ENCODE data around the gene RUNX2.

The RUNX2 gene

GRCh38 chr6:45423111-45423823 is 95.1 kb downstream of the RUNX2 start:
- H3K9me3 ChIP-seq (ENCODE audit: low read length) = no peaks in the 10 kb centered on the region
- no peaks in the 10 kb centered on the region for H3K9me2 ChIP-seq (ENCODE audit: low read depth, low read length)
- no peaks in the 10 kb centered on the region for H3K79me2 ChIP-seq (ENCODE audit: insufficient read depth, low read length)
- H3K36me3 ChIP-seq (ENCODE audit: insufficient read depth, low read length) = no peaks in the 10 kb centered on the region
- H2AFZ ChIP-seq (ENCODE audit: low read length) = no peak overlapping the region
- H3K4me1 ChIP-seq (ENCODE audit: insufficient read depth, low read length, severe bottlenecking) = no peaks in the 10 kb centered on the region
- H3K27me3 ChIP-seq (ENCODE audit: insufficient read depth, low read length) = peaks cover 8% of the 10 kb centered on the region
- no peaks in the 10 kb centered on the region for H3F3A ChIP-seq (ENCODE audit: insufficient read depth, low read length)
- H3K27ac ChIP-seq (ENCODE audit: low read depth, low read length, poor library complexity, severe bottlenecking) = no peak overlapping the region
- no peak overlapping the region for H3K4me3 ChIP-seq (ENCODE audit: low read depth, low read length, poor library complexity, severe bottlenecking)
- no peak overlapping the region for H3K9ac ChIP-seq (ENCODE audit: low read length)
- no peak overlapping the region for H3K4me2 ChIP-seq (ENCODE audit: low read length)
- H4K20me1 ChIP-seq (ENCODE audit: insufficient read depth, low read length) = no peaks in the 10 kb centered on the region
- TF ChIP-seq EZH2 (IDR thresholded peaks at IDR 0.05; ENCODE audit: borderline replicate concordance, low read length) = no peak
- TF ChIP-seq, protein P1, sequence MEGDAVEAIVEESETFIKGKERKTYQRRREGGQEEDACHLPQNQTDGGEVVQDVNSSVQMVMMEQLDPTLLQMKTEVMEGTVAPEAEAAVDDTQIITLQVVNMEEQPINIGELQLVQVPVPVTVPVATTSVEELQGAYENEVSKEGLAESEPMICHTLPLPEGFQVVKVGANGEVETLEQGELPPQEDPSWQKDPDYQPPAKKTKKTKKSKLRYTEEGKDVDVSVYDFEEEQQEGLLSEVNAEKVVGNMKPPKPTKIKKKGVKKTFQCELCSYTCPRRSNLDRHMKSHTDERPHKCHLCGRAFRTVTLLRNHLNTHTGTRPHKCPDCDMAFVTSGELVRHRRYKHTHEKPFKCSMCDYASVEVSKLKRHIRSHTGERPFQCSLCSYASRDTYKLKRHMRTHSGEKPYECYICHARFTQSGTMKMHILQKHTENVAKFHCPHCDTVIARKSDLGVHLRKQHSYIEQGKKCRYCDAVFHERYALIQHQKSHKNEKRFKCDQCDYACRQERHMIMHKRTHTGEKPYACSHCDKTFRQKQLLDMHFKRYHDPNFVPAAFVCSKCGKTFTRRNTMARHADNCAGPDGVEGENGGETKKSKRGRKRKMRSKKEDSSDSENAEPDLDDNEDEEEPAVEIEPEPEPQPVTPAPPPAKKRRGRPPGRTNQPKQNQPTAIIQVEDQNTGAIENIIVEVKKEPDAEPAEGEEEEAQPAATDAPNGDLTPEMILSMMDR (IDR thresholded peaks at IDR 0.05; ENCODE audit: low read length) = no peak

- Histone ChIP-seq H3K36me3 (ENCODE audit: insufficient read depth, low read length) (no peaks in the 10 kb centered on the region), H3K27ac (ENCODE audit: low read depth, low read length, poor library complexity, severe bottlenecking) (no peak overlapping the region), H3K9me3 (ENCODE audit: low read length) (no peaks in the 10 kb centered on the region), H3K4me3 (ENCODE audit: low read depth, low read length, poor library complexity, severe bottlenecking) (no peak overlapping the region), H3K4me1 (ENCODE audit: insufficient read depth, low read length, severe bottlenecking) (no peaks in the 10 kb centered on the region), H3K27me3 (ENCODE audit: insufficient read depth, low read length) (peaks cover 8% of the 10 kb centered on the region), H3K9me2 (ENCODE audit: low read depth, low read length) (no peaks in the 10 kb centered on the region), H3F3A (ENCODE audit: insufficient read depth, low read length) (no peaks in the 10 kb centered on the region), H4K20me1 (ENCODE audit: insufficient read depth, low read length) (no peaks in the 10 kb centered on the region), H3K9ac (ENCODE audit: low read length) (no peak overlapping the region), H2AFZ (ENCODE audit: low read length) (no peak overlapping the region), H3K4me2 (ENCODE audit: low read length) (no peak overlapping the region), H3K79me2 (ENCODE audit: insufficient read depth, low read length) (no peaks in the 10 kb centered on the region)
- no peak for TF ChIP-seq EZH2 (IDR thresholded peaks at IDR 0.05; ENCODE audit: borderline replicate concordance, low read length)
- TF ChIP-seq, protein P1 (IDR thresholded peaks at IDR 0.05; ENCODE audit: low read length) = no peak
These were observed 95.8 kb downstream of the RUNX2 start for GRCh38 chr6:45423824-45424450.

DNA sequence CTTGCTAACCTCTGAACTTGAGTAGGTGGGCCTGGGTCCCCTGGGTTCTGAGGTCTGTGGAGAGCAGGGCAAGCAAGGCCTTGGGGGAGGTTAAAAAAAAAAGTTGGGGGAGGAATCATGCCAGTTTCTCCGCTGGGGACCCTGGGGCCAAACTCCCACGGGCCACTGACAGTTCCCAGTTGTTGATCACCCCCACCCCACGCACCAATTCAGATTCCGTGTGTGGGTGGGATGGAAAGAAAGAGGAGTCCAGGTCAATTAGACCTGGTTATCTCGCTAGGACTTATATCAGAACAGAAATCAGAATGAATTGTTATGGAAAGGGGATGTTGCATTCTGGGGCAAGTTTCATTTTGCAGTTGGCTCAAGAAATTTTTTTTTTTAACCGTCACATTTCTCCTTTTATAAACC is 96.3 kb downstream of the RUNX2 start:
- H3K27ac ChIP-seq (ENCODE audit: low read depth, low read length, poor library complexity, severe bottlenecking) = no peak overlapping the region
- no peaks in the 10 kb centered on the region for H3F3A ChIP-seq (ENCODE audit: insufficient read depth, low read length)
- no peaks in the 10 kb centered on the region for H4K20me1 ChIP-seq (ENCODE audit: insufficient read depth, low read length)
- no peaks in the 10 kb centered on the region for H3K79me2 ChIP-seq (ENCODE audit: insufficient read depth, low read length)
- no peaks in the 10 kb centered on the region for H3K9me3 ChIP-seq (ENCODE audit: low read length)
- H3K36me3 ChIP-seq (ENCODE audit: insufficient read depth, low read length) = no peaks in the 10 kb centered on the region
- H2AFZ ChIP-seq (ENCODE audit: low read length) = no peak overlapping the region
- H3K4me1 ChIP-seq (ENCODE audit: insufficient read depth, low read length, severe bottlenecking) = no peaks in the 10 kb centered on the region
- H3K4me3 ChIP-seq (ENCODE audit: low read depth, low read length, poor library complexity, severe bottlenecking) = no peak overlapping the region
- no peak overlapping the region for H3K4me2 ChIP-seq (ENCODE audit: low read length)
- peaks cover 8% of the 10 kb centered on the region for H3K27me3 ChIP-seq (ENCODE audit: insufficient read depth, low read length)
- no peak overlapping the region for H3K9ac ChIP-seq (ENCODE audit: low read length)
- TF ChIP-seq, protein P1 (IDR thresholded peaks at IDR 0.05; ENCODE audit: low read length) = no peak
- TF ChIP-seq EZH2 (IDR thresholded peaks at IDR 0.05; ENCODE audit: borderline replicate concordance, low read length) = no peak
- H3K9me2 ChIP-seq (ENCODE audit: low read depth, low read length) = no peaks in the 10 kb centered on the region

Measured in OCI-LY1 (cell line).